Hindlimb muscle (tissue), 1 donor: ENCODE measurements around the gene KCTD5. TPM values are rescaled to one million over a fixed set of nuclear protein-coding genes. Genes with fewer than 3 reads are reported as not detected.

ENCODE experiments used
- DNase-seq: peaks from one replicate; pipeline ENCODE4 v3.0.0-alpha.2; 2013
- polyA plus RNA-seq: library from polyadenylated mRNA; unstranded; fragments of 120-200 nt; gene quantifications from one replicate; pipeline ENCODE4 v1.2.1, GENCODE V29; 2013; ENCODE audit not compliant: insufficient read length

The KCTD5 gene
- polyA plus RNA-seq, 1 donor = 25.1 TPM

- peak; percentile 90 for DNase-seq
These were observed 70.8 kb downstream of the KCTD5 start for GRCh38 chr16:2752850-2753732.

- DNase-seq = no peak
These were observed 71.4 kb downstream of the KCTD5 start for GRCh38 chr16:2753733-2754020.

- no peak for DNase-seq
These were observed 72.8 kb downstream of the KCTD5 start for GRCh38 chr16:2755158-2755557.

GRCh38 chr16:2756288-2757015, 74.1 kb downstream of the KCTD5 start:
- DNase-seq = no peak

GRCh38 chr16:2757344-2757743, 75.0 kb downstream of the KCTD5 start:
- no peak for DNase-seq

Other genes starting within 250 kb of the KCTD5 start
- gene TEDC2, start 222.4 kb upstream of the KCTD5 start, polyA plus RNA-seq = 5.6 TPM
- 4.4 TPM for gene NTN3, start 211.2 kb upstream of the KCTD5 start, polyA plus RNA-seq
- gene TBC1D24, start 207.4 kb upstream of the KCTD5 start, polyA plus RNA-seq = 30.0 TPM
- gene ATP6V0C, start 168.6 kb upstream of the KCTD5 start, polyA plus RNA-seq = 129 TPM
- gene AMDHD2, start 162.2 kb upstream of the KCTD5 start, polyA plus RNA-seq = 13.2 TPM
- 2.5 TPM for gene CEMP1, start 151.1 kb upstream of the KCTD5 start, polyA plus RNA-seq
- 33.0 TPM for gene PDPK1, start 144.5 kb upstream of the KCTD5 start, polyA plus RNA-seq
- 1.0 TPM for gene PRSS27, start 37.7 kb downstream of the KCTD5 start, polyA plus RNA-seq
- gene SRRM2, start 70.1 kb downstream of the KCTD5 start, polyA plus RNA-seq = 553 TPM
- 148 TPM for gene ELOB, start 94.8 kb downstream of the KCTD5 start, polyA plus RNA-seq
- gene PRSS33, start 105.0 kb downstream of the KCTD5 start, polyA plus RNA-seq = not detected
- not detected for gene PRSS41, start 115.9 kb downstream of the KCTD5 start, polyA plus RNA-seq
- gene PRSS21, start 134.7 kb downstream of the KCTD5 start, polyA plus RNA-seq = not detected
- 0.56 TPM for gene ZG16B, start 147.8 kb downstream of the KCTD5 start, polyA plus RNA-seq
- gene PRSS22, start 175.6 kb downstream of the KCTD5 start, polyA plus RNA-seq = not detected
- gene FLYWCH2, start 200.7 kb downstream of the KCTD5 start, polyA plus RNA-seq = 16.1 TPM
- gene FLYWCH1, start 229.4 kb downstream of the KCTD5 start, polyA plus RNA-seq = 23.7 TPM